ENCODE results near the gene JUNB.
A peak's percentile ranks its signal among the peaks of the same experiment; 100 is the strongest.
"Not testable (repeated sequence)": the region's sequence is repeated elsewhere in the genome, so short reads cannot be mapped to it uniquely, and the experiment has no call there.

Gene JUNB

GRCh38 chr19:12815088-12815487, 23.8 kb downstream of the JUNB start:
- DNase-seq, result no peak

DNA sequence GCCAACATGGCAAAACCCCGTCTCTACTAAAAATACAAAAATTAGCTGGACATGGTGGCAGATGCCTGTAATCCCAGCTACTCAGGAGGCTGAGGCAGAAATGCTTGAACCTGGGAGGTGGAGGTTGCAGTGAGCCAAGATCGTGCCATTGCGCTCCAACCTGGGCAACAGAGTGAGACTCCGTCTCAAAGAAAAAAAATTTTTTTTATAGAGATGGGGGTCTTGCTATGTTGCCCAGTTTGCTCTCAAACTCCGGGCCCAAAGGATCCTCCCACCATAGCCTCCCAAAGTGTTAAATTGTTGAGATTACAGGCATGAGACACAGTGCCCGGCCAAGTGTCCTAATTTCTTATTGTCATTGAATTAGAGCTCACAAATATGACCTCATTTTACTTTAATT, 25.9 kb downstream of the JUNB start:
- DNase-seq, result not testable (repeated sequence)

- DNase-seq, result not testable (repeated sequence)
These were observed 26.5 kb downstream of the JUNB start for GRCh38 chr19:12817810-12818209.

GRCh38 chr19:12821761-12822160, 30.5 kb downstream of the JUNB start:
- DNase-seq, result no peak

- no peak for DNase-seq
These were observed 34.2 kb downstream of the JUNB start for GRCh38 chr19:12825254-12826131.

DNA sequence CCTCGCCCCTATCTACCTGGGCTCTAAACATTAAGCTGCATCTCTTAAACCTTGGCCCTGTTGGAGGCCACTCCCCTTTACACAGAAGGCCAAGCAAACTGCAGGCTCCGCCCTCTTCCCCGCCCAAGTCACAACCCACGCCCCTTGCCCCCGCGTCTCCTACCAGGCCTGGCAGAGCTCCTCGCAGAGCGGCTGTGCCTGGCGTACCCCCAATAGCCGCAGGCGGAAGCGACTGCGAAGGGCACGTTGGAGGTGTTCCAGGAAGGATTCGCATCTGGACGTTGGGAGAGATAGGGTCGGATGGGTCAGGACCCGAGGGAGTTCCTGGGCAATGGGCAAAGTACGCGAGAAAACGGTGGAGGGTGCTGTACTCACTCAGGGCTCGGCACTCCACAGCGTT, 37.2 kb downstream of the JUNB start:
- no peak for DNase-seq

- DNase-seq, result no peak
These were observed 42.1 kb downstream of the JUNB start for GRCh38 chr19:12833418-12833737.

- peak; percentile 42 for DNase-seq
These were observed 42.7 kb downstream of the JUNB start for GRCh38 chr19:12833738-12834565.

DNA sequence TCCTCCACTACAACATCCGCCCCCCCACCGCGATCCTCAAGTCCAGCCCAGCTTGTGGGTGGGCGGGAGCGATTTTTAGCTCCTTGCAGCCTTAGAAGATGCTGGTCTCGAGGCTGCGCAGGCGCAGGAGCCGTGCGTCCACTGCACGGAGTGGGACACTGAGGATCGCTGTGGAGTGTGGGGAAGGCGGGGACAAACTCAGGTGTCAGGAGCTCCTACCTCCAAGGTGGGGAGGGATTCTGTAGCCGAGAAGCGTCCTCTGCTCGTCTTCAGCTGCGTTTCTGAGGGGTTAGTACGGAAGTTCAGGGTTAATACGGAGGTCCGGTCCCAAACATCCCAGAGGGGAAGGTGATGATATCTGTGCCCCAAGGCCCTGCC, 43.3 kb downstream of the JUNB start, which contains the start of gene RTBDN:
Gene RTBDN (minus strand): TSS at position 14 of the 378 bp plus-strand sequence. CDS start 4,600 bp downstream, outside the sequence.
- DNase-seq, result no peak

GRCh38 chr19:12834976-12835757, 43.9 kb downstream of the JUNB start:
- DNase-seq, result no peak

DNA sequence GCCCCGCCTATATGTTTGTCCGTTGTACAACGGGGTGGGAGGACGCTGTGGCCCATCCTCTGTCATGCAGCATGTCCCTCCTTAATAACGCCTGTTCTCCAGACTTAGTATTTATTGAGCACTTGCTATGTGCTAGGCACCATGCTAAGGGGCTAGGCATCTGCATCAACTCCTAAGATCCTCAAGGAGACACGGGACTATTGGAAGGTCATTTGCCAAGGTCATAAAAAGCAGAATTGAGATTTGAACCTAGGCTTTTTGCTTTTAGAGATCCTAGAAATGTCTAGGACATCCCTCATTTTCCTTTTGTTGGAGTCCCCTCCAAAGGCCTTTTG, 45.2 kb downstream of the JUNB start:
- no peak for DNase-seq

DNA sequence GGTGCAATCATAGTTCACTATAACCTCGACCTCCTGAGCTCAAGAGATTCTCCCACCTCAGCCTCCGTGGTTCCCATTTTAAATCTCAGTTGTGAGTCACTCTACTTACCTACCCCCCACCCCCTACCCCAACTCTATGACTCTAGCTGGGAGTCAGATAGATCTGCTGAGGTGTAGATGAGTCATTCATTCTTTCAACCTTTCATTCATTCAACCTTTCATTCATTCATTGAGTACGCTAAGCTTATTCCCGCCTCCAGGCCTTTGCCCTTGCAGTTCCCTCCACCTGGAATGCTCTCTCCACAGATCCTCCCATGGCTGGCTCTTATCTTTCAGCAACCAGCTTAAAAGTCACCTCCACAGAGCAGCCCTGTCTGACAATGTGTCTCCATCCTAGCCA, 45.9 kb downstream of the JUNB start:
- no peak for DNase-seq

- DNase-seq, result peak; percentile 41
These were observed 47.0 kb downstream of the JUNB start, which contains the start of gene MAST1 for GRCh38 chr19:12838182-12838885. TSS of gene MAST1 (plus strand) at chr19:12838515. CDS start at chr19:12838573, 58 bp downstream.

- no peak for DNase-seq
These were observed 47.8 kb downstream of the JUNB start for GRCh38 chr19:12838886-12839756.

DNA sequence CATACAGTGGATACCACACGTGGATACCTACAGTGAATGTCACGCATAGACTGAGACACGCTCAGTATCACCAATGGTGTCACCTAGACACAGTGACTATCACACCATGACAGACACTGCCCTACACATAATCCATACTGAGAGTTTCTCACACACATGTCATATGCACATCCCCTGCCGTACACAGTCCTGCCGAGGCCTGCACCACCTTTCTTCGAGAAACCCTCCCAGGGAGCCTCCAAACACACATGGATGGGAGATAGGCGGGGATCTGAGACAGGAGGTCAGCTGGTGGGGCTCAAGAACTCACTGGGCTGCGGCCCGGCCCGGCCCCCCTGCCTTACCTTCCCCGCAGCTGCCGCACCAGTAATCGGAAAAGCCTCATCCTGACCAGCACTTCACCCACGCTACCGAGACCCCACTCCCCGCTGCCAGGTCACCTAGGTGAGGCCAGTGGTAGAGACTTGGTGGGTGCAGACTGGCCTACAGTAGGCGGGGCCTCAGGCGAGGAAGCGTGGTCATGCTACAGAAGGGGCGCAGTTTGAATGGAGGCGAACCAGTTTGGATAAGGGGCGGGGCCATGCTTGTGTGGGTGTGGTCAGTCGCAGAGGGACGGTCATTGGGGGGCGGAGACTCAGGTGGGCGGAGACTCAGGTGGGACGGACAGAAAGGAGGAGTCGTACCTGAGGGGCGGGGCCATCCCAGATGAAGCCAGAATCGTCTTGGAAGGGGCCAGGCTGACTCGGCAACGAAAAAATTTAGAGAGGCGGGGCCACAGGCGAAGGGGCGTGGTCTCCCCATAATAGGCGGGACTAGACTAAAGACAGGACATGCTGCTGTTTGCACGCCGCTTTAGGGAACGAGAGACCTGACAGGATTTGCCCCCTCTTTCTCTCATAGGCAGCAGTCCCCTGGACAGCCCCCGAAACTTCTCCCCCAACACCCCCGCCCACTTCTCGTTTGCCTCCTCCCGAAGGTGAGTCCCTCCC, 49.1 kb downstream of the JUNB start:
- DNase-seq, result no peak

GRCh38 chr19:12841094-12841493, 49.8 kb downstream of the JUNB start:
- no peak for DNase-seq

GRCh38 chr19:12842511-12842910, 51.2 kb downstream of the JUNB start:
- no peak for DNase-seq
